Pancreas (tissue), 10 donors: Measurements from ENCODE around the gene MBNL3. TPM values are rescaled to one million over a fixed set of nuclear protein-coding genes. Genes with fewer than 3 reads are reported as not detected.

Experiments
- ATAC-seq, 4 donors: fragments of 200-7000 bp; cut with Tn5 transposase; one replicate each; pipeline versions ENCODE4 v1.8.0 to v1.9.1; 2020; ENCODE audit warnings: mild to moderate bottlenecking in 4 of 4, moderate library complexity in 4 of 4
- DNase-seq, 6 donors: peaks; one replicate each; pipeline ENCODE4 v3.0.0-alpha.2; 2020
- FAIRE-seq: peaks from 2 replicates; lab custom pipeline; 2012; peaks lifted over from hg19 to GRCh38; lab: Jason Lieb, UNC
- H3K27ac ChIP-seq, 4 donors: fragments of 200-600 bp; sonication (generic); 1 replicate in 3 of 4; 2 replicates in 1 of 4; pipeline versions ENCODE4 v1.5.0 to v1.8.0; 2020
- H3K27me3 ChIP-seq, 4 donors: fragments of 200-600 bp; one replicate each; pipeline ENCODE4 v1.8.0; 2021
- H3K36me3 ChIP-seq, 3 donors: fragments of 200-600 bp; sonication (generic) in 1 of 3; one replicate each; pipeline versions ENCODE4 v1.5.0 to v1.8.0; 2020 to 2021
- H3K4me1 ChIP-seq, 3 donors: fragments of 200-600 bp; one replicate each; pipeline ENCODE4 v1.8.0; 2021
- H3K4me3 ChIP-seq, 4 donors: fragments of 200-600 bp; sonication (generic) in 2 of 4; one replicate each; pipeline versions ENCODE4 v1.5.0 to v1.8.0; 2020 to 2021
- H3K9me3 ChIP-seq, 4 donors: fragments of 200-600 bp; one replicate each; pipeline ENCODE4 v1.8.0; 2021
- CTCF ChIP-seq, 4 donors: fragments of 200-600 bp; sonication (generic) in 3 of 4; IDR thresholded peaks; one replicate each; pipeline versions ENCODE4 v1.5.0 to v1.8.0; 2021; ENCODE audit warnings: antibody characterized with exemption in 4 of 4
- WGBS, 2 donors: extraction: QIAGEN DNeasy Blood & Tissue Kit; methylation state at CpG; one replicate each; pipeline ENCODE4 v1.1.7; 2013; 5-methylcytosine and 5-hydroxymethylcytosine counted together
- intact Hi-C, 3 donors: fragments of 100-400 bp; cut with DNase I; formaldehyde crosslinking; loops; one replicate each; pipeline versions ENCODE4 v1.11.1 to v1.14.2; 2022
- polyA plus RNA-seq, 2 donors: library from polyadenylated mRNA; stranded (reverse); fragments of 200-250 nt; gene quantifications; one replicate each; pipeline ENCODE4 v1.2.3, GENCODE V29; 2013
- total RNA-seq, 6 donors: library from RNA; stranded (reverse); fragmentation: NEBNext Ultra II Directional in 4 of 6; extraction: Animal tissue kit (Norgen Biotek cat#: 25700) in 4 of 6; gene quantifications; one replicate each; pipeline versions ENCODE4 v1.2.1 to v1.2.4, GENCODE V29; 2021 to 2023
- donor health status: healthy with polysubstance abuse.
- donor health status: DM: no; HTN: no; CAD: no; lungs with moderate emphysema.
- donor health status: DM: no; HTN: no; CAD: no.
- donor health status: control.
- donor health status: control.
- donor health status: Bipolar disorder and iron deficiency.
- donor health status: DM: yes; HTN: yes; CAD: no.
- donor health status: DM: no; HTN: no; CAD: no.
- donor health status: DM: no; HTN: no; CAD: no.
- donor health status: DM: yes; HTN: yes; CAD: no.

The MBNL3 gene
- total and polyA plus RNA-seq, 8 donors: 1.2 to 15.7 (median 11.3) TPM

GRCh38 chrX:132369617-132370326 lies 119.1 kb downstream of the MBNL3 start:
- Histone ChIP-seq H3K4me1 (no peaks in the 10 kb centered on the region), H3K27ac (no peak overlapping the region), H3K36me3 (no peaks in the 10 kb centered on the region), H3K9me3 (no peaks in the 10 kb centered on the region), H3K4me3 (no peak overlapping the region), H3K27me3 (no peaks in the 10 kb centered on the region)
- FAIRE-seq (no peak), DNase-seq (no peak), ATAC-seq (no peak)
- intact Hi-C loops: no loop called here
- TF ChIP-seq CTCF (IDR thresholded peaks at IDR 0.05): no peak
- 69 to 79% methylated on average over 2 of the region's 2 CpGs for WGBS, 2 donors

GRCh38 chrX:132367984-132368383 lies 120.9 kb downstream of the MBNL3 start:
- Histone ChIP-seq H3K4me1 (no peaks in the 10 kb centered on the region), H3K27me3 (no peaks in the 10 kb centered on the region), H3K36me3 (no peaks in the 10 kb centered on the region), H3K4me3 (no peak overlapping the region), H3K27ac (no peak overlapping the region), H3K9me3 (no peaks in the 10 kb centered on the region)
- ATAC-seq: no peak
- no peak for TF ChIP-seq CTCF (IDR thresholded peaks at IDR 0.05)
- intact Hi-C loops: no loop called here
- no peak for FAIRE-seq
- DNase-seq: no peak

GRCh38 chrX:132367314-132367713 lies 121.5 kb downstream of the MBNL3 start:
- ATAC-seq (no peak), FAIRE-seq (no peak), DNase-seq (no peak)
- H3K9me3 ChIP-seq: no peaks in the 10 kb centered on the region
- H3K36me3 ChIP-seq: no peaks in the 10 kb centered on the region
- no peak for TF ChIP-seq CTCF (IDR thresholded peaks at IDR 0.05)
- WGBS, 2 donors: 67 to 82% methylated on average over 1 of the region's 1 CpG
- no peaks in the 10 kb centered on the region for H3K27me3 ChIP-seq
- H3K4me1 ChIP-seq: no peaks in the 10 kb centered on the region
- no peak overlapping the region for H3K27ac ChIP-seq
- intact Hi-C loops: no loop called here
- H3K4me3 ChIP-seq: no peak overlapping the region

- Histone ChIP-seq H3K4me3 (no peak overlapping the region), H3K9me3 (no peaks in the 10 kb centered on the region), H3K27me3 (no peaks in the 10 kb centered on the region), H3K36me3 (no peaks in the 10 kb centered on the region), H3K27ac (no peak overlapping the region), H3K4me1 (no peaks in the 10 kb centered on the region)
- FAIRE-seq: no peak
- intact Hi-C loops: no loop called here
- DNase-seq: no peak
- ATAC-seq: no peak
- no peak for TF ChIP-seq CTCF (IDR thresholded peaks at IDR 0.05)
Measured at GRCh38 chrX:132365490-132365889, 123.3 kb downstream of the MBNL3 start.

GRCh38 chrX:132364313-132364712 lies 124.5 kb downstream of the MBNL3 start:
- Histone ChIP-seq H3K27ac (no peak overlapping the region), H3K4me1 (no peaks in the 10 kb centered on the region), H3K36me3 (no peaks in the 10 kb centered on the region), H3K27me3 (no peaks in the 10 kb centered on the region), H3K4me3 (no peak overlapping the region), H3K9me3 (no peaks in the 10 kb centered on the region)
- no peak for FAIRE-seq
- TF ChIP-seq CTCF (IDR thresholded peaks at IDR 0.05): no peak
- no peak for ATAC-seq
- no peak for DNase-seq
- WGBS, 2 donors: 57 to 95% methylated on average over 3 of the region's 3 CpGs
- intact Hi-C loops: no loop called here
